ENCODE results near the gene DAPK2.

Gene DAPK2

DNA sequence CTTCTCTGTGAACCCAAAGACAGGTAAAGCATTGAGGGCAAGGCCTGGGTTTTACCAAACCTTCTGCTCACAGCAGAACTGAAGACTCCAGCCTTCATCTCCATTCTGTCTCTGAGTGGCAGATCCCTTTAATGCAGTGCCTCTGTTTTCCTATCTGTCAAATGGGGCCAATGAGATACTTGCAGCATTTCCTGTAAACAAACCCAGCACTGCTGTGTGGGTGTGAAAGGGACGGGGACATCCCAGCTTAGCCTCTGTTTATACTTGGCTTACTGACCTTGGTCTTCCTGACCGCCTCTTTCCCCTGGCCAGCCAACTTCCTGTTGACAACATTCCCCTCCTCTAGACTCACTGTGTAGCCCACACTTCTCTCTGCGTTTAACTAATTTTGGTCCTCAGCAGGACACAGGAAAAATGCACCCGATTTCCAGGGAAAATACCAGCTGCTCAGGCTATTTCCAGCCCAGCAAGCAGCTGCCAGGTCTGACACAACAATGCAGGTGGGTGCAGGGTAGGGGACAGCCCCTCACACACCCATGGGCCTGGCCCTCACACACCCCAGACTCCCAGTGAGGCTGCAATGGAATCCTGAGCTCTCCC lies 106.7 kb downstream of the DAPK2 start:
- peak; percentile 75 for DNase-seq

DNA sequence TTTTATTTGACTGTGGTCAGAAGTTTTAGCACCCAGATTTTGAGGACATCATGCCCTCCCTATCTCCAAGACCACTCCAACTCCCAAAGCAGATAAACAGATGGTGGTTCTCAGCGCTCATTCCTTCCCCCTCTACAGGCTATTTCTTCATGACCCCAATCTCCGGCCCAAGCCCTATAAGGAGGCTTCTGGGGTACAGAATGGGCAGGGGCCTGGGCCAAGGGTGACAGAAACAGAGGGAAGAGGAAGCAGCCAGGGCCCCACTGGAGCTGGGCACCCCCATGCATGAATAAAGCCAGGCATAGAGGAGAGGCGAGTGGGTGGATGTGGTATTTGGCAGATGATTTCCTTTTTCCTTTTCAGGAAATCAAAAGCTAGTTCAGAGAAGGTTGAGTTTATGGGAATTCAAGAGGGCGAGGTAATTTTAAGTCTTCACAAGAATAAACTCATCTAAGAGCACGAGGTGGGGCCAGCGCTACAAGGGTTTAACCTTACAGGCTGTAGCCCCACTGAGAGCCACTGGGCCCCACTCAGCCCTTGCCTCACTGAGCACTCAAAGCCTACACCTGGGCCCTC lies 107.7 kb downstream of the DAPK2 start:
- DNase-seq: no peak

DNA sequence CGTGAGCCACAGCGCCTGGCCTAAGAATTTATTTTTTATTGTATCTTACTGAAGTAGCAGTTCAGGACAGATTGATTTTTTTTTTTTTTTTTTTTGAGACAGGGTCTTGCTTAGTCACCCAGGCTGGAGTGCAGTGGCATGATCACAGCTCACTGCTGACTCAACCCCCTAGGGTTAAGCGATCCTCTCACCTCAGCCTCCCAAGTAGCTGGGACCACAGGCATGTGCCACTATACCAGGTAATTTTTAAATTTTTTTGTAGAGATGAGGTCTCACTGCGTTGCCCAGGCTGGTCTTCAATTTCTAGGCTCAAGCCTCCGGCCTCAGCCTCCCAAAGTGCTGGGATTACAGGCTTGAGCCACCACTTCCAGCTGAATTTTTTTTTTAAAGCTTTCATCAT lies 112.8 kb downstream of the DAPK2 start:
- no peak for DNase-seq

DNA sequence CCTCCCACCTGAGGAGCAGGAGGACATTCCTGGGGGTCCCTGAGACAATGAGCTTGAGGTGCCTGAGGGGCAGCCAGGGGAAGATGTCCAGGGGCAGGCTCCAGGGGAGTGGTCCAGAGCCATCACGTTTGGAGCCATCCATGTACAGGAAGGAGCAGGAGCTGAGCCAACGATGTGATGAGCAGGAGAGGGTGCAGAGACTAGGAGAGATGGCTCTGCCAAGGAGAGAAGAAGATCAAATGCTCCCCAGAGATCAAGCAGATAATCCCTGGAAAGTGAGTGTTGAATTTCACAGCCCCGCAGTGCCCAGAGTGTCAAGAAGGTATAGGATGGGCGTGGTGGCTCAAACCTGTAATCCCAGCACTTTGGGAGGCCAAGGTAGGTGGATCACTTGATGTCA lies 114.7 kb downstream of the DAPK2 start:
- DNase-seq: no peak

DNA sequence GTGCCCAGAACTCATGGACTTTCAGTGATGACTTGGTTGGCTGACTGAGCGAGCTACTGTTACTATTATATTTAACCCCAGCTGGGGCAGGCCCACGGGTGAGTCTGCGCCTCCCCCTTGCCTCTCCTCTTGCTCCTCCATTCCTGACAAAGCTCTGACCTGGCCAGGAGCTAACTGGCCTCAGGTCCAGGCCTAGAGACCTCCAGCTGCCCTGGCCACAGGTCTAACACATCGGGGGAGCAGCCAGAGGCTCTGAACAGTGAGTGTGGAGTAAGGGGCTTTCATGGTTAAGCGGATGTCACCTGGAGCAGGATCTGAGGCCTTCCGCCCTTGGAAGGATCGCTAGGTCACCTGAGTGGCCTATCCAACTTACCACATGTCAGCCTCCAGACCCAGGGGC lies 116.3 kb downstream of the DAPK2 start:
- DNase-seq: no peak

DNA sequence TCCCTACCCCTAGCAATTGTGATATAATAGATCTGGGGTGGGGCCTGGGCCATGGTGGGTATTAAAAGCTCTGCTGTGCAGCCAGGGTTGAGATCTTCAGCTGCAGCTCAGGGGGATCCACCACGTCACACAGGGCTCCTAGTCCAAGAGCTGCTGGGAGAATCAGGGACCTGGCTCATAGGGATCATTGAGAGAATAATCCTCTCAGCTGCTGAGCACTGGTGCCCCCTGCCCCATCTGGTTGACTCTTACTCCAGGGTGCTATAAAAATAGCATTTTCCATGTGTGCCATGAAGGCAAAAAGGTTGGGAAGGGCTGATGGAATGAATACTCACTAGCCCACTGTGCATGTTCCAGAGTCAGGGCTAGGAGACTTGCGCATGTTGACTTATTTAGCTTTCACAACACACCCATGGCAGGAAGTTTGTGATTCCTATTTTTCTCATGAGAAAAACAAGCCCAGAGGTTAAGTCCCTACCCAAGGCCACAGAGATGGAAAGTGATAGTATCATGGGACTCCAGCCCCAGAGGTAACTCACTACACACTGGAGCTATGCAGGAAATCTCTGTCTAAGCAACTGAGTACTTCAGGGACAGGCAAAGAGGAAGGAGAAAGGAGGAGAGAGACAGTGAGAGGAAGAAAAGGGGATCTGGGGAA lies 118.0 kb downstream of the DAPK2 start:
- DNase-seq: no peak

DNA sequence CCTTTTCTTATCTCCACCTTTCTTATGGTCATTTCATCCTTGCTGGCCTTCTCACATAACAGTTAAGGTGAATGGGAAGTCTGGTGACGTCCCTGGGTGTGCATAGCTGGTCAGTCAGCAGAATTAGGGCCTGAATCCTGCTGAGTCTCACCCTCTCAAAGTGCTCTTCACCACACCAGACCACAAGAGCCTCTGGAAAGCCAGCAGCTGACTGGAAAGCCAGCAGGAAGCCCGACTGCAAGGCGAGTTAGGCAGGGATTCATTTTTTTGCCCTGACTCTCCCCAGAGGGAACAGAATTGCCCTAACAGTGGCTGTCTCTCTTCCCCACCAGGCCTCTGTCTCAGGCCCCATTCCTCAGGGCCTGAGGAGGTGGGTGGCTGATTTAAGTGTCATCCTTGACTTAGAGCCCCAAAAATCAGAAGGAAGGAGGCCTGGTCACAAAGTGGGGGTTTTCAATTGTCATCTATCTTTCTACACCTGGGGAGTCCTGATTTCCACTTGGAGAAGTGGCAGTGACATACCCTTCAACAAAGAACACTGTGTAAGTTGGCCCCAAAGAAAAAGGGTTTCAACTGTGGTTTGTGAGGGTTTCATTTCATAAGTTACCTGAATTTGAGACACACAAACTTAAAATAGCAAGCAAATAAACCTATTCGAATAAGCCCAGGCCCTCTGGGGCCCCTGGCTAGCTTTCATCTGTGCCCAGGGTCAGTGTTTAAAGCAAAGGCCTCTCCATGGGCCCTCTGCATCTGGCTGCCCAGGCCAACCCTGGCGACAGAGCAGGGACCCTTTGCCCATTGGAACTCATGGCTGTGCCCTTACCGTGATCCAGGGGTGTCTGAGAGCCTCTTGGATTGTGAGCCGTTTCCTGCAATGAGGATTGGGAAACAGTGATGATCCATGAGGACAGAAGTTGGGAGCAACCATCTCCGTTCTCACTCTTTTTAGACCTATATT lies 122.0 kb downstream of the DAPK2 start:
- no peak for DNase-seq

DNA sequence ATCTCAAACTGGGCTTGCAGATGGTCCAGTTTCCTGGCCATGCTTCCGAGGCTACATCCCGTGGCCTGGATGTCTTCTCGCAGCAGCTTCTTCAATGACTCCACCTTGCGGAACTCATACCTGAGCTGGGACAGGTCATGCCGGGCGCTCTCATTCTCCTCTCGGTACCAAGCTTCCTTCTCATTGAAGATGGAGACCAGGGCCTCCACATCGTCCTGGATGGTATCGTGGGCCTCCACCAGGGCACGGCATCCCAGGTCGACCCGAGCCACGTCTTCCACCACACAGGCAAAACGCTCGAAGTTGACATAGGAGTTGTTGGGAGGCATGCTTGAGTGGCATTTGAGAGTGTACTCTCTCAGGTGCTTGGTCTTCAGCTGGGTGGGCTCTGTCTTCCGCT lies 123.4 kb downstream of the DAPK2 start:
- no peak for DNase-seq

DNA sequence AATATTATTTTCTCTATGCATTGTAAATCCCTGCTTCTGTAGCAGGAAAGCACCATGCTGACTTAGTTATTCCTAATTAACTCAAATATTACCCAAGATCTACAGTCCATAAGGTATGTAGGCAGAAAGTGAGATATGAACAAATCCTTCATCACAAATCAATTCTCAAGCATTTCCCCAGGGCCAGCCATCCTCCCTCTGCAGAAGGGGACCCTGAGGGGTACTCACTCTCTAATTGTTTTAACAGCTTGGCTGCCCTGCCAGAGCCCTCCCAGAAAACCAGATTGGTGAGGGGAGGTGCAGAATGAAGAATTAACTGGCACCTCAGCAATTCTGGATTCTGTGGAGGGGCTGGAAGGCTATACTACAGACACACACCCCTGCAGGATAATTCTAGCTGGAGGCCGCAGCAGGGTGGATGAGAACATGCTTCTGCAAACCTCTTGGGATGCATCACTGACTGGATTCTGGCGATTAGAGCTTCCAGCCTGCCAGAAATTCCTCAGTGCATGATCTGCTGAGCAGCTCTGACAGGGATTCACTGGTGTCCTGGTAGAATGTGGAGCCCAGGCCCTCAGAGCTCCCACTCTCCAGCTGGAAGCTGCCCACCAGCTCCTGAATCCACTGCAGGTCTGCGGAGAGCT lies 123.9 kb downstream of the DAPK2 start:
- DNase-seq: peak; percentile 15

DNA sequence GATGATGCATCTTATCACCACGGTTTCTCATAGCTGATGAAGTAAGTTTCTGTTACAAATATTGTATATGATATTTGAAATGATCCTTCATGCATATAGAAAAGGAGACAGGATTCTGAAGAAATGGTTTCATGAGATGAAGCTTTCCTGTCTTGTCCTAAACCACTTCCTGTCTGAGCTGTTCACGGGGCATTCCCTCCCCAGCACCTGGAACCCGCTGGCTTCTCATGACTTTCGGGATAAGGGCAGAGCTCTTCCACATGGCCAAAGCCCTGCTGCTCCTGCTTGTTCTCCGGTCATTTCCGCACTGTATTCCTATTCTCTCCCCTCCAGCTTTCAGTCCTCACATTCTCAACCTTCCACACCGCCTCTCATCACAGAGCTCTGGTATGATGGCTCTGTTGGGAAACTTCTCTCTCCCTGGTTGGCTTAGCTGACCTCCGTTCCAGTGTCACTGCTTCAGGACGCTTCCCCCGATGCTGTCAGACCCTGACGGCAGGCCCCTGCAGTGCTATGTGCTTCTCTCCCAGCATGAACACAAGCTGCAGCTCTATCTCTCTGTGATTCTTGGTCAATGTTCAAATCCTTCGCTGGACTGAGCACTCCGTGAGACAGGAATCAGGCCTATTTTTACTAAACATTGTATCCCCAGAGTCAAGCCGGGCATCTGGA lies 125.6 kb downstream of the DAPK2 start:
- DNase-seq: no peak

DNA sequence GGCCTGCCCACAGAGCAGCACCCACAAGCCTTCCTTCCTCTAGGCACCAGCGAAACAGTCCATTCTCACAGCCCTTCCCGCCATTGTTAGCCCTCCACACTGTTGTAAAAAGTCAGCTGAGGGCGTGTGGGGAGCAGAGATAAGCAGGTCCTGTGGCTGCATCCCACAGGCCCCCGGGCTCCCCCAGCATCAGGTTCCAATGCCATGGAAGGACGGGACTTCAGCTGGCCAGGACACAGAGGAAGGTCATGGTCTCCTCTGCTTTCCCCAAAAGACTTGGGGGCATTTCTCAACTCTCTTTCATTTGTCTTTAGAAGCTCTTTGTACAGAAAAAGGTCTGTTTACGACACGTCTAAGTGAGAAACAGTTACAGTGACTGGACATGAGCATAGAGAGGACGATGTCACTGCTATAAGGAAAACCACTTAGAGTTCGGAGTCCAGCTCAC lies 127.4 kb downstream of the DAPK2 start:
- no peak for DNase-seq

DNA sequence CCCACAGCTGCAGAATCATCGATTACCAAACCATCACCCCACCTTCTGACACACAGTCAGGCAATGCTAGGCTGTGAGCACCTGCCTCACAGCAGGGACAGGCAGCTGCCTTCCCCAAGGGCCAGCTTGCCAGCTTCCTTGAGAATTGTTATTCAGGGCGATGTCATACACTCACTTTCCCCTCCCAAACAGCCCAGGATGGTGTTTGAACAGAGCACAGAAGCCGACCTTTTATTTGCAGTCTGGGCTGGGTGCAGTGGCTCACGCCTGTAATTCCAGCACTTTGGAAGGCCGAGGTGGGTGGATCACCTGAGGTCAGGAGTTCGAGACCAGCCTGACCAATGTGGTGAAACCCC lies 128.0 kb downstream of the DAPK2 start:
- DNase-seq: peak; percentile 88

DNA sequence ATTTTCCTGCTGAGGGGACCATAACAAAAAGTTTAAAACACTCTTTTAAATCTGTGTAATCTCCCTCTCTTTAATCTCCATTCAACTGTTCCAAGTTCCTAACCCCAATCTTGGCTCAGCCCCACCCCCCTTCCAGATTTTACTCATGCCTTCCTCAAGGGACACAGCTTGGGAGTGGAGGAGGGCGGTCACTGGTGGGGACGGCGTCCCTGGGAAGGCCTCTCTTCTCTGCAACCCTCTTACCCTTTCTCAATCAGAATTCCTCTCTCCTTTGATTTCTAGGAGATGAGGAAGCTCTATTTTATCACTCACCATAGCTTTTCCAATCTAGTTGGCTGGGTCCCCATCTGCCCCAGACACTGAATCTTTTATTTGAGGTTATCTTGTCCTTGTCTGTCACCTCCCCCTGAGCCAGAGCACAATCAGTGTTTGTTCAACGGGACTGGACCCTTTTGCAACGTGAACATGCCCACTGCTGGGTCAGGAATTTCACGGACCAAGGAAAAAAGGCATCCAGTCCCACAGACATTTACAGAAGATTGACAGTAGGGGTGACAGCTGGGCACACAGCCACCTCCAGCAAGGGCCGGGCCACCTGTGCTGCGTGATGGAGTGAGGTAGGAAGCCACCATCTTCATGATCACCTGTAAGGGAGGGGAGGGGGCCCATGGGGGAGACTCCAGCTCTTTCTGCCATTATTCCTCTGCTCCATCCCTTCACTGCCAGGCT lies 128.5 kb downstream of the DAPK2 start:
- DNase-seq: no peak

DNA sequence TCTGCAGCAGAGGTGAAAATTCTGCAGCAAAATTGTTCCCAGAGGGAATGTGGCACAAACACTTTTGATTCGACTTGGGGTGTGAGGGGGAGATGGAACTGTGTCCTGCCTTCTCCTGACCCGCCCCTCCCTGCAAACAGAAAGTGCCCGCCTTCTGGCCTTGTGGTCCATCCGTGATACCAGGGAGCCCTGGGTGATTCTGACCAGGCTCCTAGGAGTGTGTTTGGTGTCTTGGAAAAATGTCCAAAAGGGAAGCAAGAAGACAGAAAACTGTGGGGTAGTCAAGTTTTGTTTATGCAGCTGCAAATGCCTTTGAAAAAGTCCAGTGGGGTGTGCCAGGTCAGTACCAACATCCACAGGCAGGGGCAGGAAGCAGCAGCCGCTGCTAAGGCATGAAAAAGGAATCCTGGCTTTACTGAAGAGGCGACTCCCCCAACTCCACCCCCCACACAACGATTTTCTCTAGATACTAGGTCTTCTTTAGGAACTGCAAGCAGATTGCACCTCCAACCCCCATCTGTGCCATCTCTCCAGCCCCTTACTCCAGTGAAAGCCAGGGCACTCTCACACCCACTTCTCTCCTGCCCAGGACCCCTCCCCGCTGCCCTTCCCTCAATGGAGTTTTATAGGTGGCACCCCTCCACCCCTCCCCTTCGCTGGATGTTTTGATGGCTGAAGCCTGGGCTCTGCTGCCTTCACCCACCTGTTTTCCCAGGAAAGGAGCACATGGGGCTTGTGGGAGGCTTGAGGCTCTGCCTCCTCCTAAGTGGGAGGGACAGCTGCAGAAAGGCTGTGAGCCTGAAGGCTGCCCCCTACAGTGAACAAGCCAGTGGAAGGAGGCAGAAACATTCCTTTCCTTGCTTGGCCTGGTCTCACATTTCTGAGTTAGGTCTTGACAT lies 130.2 kb downstream of the DAPK2 start:
- peak; percentile 67 for DNase-seq

DNA sequence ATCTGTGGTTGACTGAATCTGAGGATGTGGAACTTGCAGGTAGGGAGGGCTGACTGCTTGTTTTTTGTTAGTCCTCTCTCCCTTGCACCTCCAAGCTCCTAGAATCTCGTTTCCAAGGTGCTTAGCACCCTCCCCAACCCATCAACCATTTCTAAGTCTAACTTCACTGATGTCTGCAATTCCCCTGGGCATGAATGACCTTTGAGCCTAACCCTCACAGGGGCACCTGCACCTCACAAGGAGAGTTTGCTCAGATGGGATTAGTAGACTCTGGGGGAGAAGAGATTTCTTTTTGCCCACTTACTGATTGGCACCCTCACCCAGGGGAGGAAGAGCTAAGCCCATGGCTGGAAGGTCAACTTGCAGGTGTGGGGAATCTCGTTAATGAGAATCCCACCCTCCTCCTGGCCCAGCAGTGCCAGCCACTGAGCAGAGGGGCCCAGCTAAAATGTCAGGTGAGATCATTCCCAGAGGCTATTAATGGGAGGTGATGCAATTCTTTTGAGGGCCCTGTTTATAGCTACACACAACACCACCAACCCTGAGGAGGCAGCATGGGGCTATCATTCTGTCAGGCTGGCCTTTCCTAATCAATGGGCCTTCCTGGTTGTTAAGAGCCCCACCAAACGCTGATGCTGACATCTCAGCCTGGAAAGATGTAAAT lies 130.9 kb downstream of the DAPK2 start:
- DNase-seq: peak; percentile 69

DNA sequence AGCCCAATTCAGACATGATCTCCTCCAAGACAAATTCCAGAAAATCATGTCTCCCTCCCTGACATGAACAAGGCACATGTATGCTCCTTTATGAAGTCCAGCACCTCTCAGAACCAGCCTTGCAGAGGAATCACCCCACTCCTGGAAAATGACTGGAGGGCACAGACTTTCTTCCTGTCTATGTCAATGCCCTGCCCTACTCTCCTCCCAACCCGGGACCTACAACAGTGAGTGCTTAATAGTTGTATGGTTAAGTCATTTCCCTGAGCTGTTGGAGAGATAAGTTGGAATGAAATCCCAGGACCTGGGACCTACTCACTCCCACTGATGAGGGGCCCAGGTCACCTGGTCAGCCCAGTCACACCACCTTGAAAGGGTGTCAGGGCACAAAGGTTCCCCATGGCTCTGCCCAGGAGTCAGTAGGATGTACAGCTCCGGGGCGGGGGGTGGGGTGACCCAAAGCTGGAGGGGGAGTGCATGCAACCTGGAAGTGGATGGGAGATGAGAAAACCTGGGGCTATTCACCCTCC lies 132.4 kb downstream of the DAPK2 start:
- DNase-seq: no peak

DNA sequence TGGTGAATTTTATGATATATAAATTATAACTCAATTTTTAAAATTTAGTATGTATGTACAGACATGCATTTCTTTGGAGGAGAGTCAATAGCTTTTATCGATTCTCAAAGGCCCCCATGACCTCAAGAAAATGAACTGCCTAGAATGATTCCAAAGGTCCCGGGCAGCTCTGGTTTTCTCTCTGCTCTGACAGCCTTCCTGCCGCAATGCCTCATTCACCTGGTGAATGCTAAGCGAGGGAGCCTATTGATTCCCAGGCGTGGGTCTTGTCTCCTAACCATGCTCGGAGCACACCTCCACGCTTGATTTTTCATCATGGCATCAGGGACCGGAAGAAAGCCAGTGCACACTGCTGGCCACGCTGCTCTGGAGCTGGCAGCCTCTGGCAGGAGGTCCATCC lies 132.9 kb downstream of the DAPK2 start:
- DNase-seq: no peak

DNA sequence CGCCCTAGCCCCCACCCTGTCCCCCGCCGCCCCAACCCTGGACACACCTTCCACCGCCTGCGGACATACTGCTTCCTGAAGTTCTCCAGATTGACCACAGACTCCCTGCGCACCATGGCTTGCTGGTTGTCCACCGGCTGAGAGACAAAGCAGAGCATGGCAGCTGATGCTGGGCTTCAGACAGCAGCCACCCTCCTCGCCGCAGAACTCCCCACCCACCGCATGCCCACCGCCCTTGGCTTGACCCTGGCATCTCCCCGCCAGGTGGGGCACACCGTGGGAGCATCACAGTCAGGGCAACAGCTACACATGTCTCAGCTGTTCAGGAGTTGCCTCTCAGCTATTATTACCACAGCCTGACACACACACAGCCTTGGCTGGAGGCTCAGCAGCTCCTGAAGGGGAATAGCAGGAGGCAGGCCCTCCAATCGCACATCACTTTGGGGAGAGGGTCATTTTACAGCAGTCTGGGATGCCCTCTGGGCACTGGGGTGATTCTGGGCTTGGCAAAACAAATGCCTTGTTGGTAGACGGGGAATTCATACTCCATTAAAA lies 134.1 kb downstream of the DAPK2 start:
- DNase-seq: peak; percentile 32

DNA sequence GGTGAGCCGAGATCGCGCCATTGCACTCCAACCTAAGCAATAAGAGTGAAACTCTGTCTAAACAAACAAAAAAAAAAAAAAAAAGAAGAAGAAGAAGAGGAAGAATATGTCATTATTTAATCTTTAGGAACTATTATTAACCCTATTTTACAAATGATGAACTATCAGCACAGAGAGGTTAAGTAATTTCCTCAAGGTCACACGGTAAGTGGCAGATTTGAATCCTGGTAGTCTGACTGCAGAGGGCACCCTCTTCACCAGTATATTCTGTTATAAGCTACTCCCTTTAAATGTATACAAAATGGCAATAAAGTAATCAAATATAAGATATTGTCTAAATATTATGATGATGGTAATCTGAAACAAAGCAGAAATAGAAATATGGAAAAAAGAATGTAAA lies 135.1 kb downstream of the DAPK2 start:
- no peak for DNase-seq

All from NCI-H69 (cell line).